Stomach (tissue), 9 donors: ENCODE data around the gene KLHL21. TPM values are rescaled to one million over a fixed set of nuclear protein-coding genes. Genes with fewer than 3 reads are reported as not detected.

ENCODE experiments used
- DNase-seq, 2 donors: peaks; one replicate each; pipeline versions ENCODE4 v3.0.0 to v3.0.0-alpha.2; 2013 to 2019
- H3K27ac ChIP-seq, 5 donors: fragments of 200-600 bp in 4 of 5; sonication (generic) in 4 of 5; one replicate each; pipeline ENCODE4 v1.5.1; 2013 to 2019; ENCODE audit warnings: mild to moderate bottlenecking in 1 of 5, moderate library complexity in 1 of 5
- H3K27me3 ChIP-seq, 3 donors: fragments of 200-600 bp; sonication (generic); one replicate each; pipeline ENCODE4 v1.5.1; 2017 to 2019; ENCODE audit warnings: mixed run types in 1 of 3
- H3K36me3 ChIP-seq, 4 donors: fragments of 200-600 bp; sonication (generic); 1 replicate in 3 of 4; 2 replicates in 1 of 4; pipeline ENCODE4 v1.5.1; 2016 to 2019
- H3K4me1 ChIP-seq, 4 donors: fragments of 200-600 bp; sonication (generic); one replicate each; pipeline ENCODE4 v1.5.1; 2016 to 2019
- H3K4me3 ChIP-seq, 4 donors: fragments of 200-600 bp; sonication (generic) in 3 of 4; one replicate each; pipeline ENCODE4 v1.5.1; 2016 to 2019; ENCODE audit warnings: mild to moderate bottlenecking in 1 of 4
- H3K9me3 ChIP-seq, 4 donors: fragments of 200-600 bp; sonication (generic); one replicate each; pipeline ENCODE4 v1.5.1; 2016 to 2019
- CTCF ChIP-seq, 7 experiments: fragments of 450-650 bp in 4 of 7; fragments of 200-600 bp in 3 of 7; sonication (generic) in 3 of 7; IDR thresholded peaks; one replicate each; pipeline ENCODE4 v1.5.1; 2016 to 2019; ENCODE audit warnings: antibody characterized with exemption in 7 of 7, control low read depth in 2 of 7, mild to moderate bottlenecking in 1 of 7
- EP300 ChIP-seq: sonication (generic); formaldehyde crosslinking; IDR thresholded peaks from one replicate; pipeline ENCODE4 v1.6.1; 2017; ENCODE audit warnings: antibody characterized with exemption
- POLR2A ChIP-seq, 4 donors: fragments of 450-650 bp; IDR thresholded peaks; one replicate each; pipeline ENCODE4 v1.6.1; 2016; ENCODE audit warnings: antibody characterized with exemption in 4 of 4, control low read depth in 2 of 4, mild to moderate bottlenecking in 1 of 4, moderate library complexity in 1 of 4
- POLR2AphosphoS5 ChIP-seq, 3 donors: sonication (generic); formaldehyde crosslinking; IDR thresholded peaks; one replicate each; pipeline ENCODE4 v1.6.1; 2016; ENCODE audit warnings: antibody characterized with exemption in 3 of 3
- WGBS, 5 donors: extraction: QIAGEN DNeasy Blood & Tissue Kit in 3 of 5; methylation state at CpG; one replicate each; pipeline versions ENCODE4 v1.1.5 to v1.1.7; 2013 to 2018; 5-methylcytosine and 5-hydroxymethylcytosine counted together
- intact Hi-C: fragments of 100-400 bp; cut with DNase I; formaldehyde crosslinking; loops from one replicate; pipeline ENCODE4 v1.15.1; 2023; ENCODE audit warnings: low total_unique reads
- polyA plus RNA-seq, 3 donors: library from polyadenylated mRNA; stranded (reverse); fragments of 200-250 nt; gene quantifications; one replicate each; pipeline ENCODE4 v1.2.3, GENCODE V29; 2013
- total RNA-seq, 5 donors: library from RNA; depleted of rRNA; stranded (reverse); fragments of >200 nt; gene quantifications; one replicate each; pipeline versions ENCODE4 v1.1.0 to v1.2.3, GENCODE V29; 2014 to 2016
- donor health status: healthy with polysubstance abuse.
- donor health status: Bipolar disorder and iron deficiency.
- donor health status: healthy.

KLHL21 gene
- total and polyA plus RNA-seq, 8 donors = 9.2 to 59.8 (median 19.4) TPM

GRCh38 chr1:6579374-6580118 is 23.1 kb downstream of the KLHL21 start, which contains the start of gene ZBTB48:
TSS of gene ZBTB48 (plus strand) at chr1:6579994. CDS start at chr1:6580610, 616 bp downstream.
- peak; percentile 99 to 100 for DNase-seq
- 13 to 22% (median 15%) methylated on average over 27 to 58 of the region's 58 CpGs for WGBS, 5 donors
- intact Hi-C loops = no loop called here

DNA sequence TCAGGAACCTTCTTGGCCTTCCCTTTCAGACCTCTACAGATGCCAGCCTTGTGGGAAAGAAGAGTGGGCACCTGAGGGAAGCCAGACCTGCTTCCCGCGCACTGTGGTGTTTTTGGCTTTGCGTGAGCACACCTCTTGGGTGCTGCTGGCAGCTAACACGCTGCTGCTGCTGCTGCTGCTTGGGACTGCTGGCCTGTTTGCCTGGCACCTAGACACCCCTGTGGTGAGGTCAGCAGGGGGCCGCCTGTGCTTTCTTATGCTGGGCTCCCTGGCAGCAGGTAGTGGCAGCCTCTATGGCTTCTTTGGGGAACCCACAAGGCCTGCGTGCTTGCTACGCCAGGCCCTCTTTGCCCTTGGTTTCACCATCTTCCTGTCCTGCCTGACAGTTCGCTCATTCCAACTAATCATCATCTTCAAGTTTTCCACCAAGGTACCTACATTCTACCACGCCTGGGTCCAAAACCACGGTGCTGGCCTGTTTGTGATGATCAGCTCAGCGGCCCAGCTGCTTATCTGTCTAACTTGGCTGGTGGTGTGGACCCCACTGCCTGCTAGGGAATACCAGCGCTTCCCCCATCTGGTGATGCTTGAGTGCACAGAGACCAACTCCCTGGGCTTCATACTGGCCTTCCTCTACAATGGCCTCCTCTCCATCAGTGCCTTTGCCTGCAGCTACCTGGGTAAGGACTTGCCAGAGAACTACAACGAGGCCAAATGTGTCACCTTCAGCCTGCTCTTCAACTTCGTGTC is 23.9 kb downstream of the KLHL21 start:
- intact Hi-C loops = no loop called here
- TF ChIP-seq POLR2AphosphoS5 (IDR thresholded peaks at IDR 0.05) (no peak), EP300 (no peak), POLR2A (IDR thresholded peaks at IDR 0.05) (no peak), CTCF (IDR thresholded peaks at IDR 0.05) (no peak)
- H3K4me1 ChIP-seq = peaks cover 32 to 43% (median 41%) of the 10 kb centered on the region in 4 donors
- H3K4me3 ChIP-seq = peak overlapping the region; percentile 74 to 97 (median 92)
- no peaks in the 10 kb centered on the region for H3K27me3 ChIP-seq
- H3K36me3 ChIP-seq = no peaks in the 10 kb centered on the region
- WGBS, 5 donors = 86 to 94% (median 91%) methylated on average over 14 of the region's 14 CpGs
- no peaks in the 10 kb centered on the region for H3K9me3 ChIP-seq
- H3K27ac ChIP-seq = peak overlapping the region; percentile 75 to 99 (median 98)
- DNase-seq = no peak

More at GRCh38 chr1:6579374-6580118, 23.1 kb downstream of the KLHL21 start, which contains the start of gene ZBTB48:
- Histone ChIP-seq H3K9me3 (no peaks in the 10 kb centered on the region), H3K27ac (peak within 1 kb of the TSS; percentile 94 to 99 (median 98)), H3K27me3 (no peaks in the 10 kb centered on the region), H3K36me3 (peaks cover 0 to 3% (median 0%) of the 10 kb centered on the region in 4 donors), H3K4me3 (peak within 1 kb of the TSS; percentile 74 to 97 (median 92)), H3K4me1 (peaks cover 32 to 50% (median 48%) of the 10 kb centered on the region in 4 donors)
- TF ChIP-seq CTCF (IDR thresholded peaks at IDR 0.05) = no peak
- no peak for TF ChIP-seq EP300
- TF ChIP-seq POLR2A (IDR thresholded peaks at IDR 0.05) = peak in 2 of 4 donors; percentile 54 to 94
- peak; percentile 99 to 100 (median 99) for TF ChIP-seq POLR2AphosphoS5 (IDR thresholded peaks at IDR 0.05)

DNA sequence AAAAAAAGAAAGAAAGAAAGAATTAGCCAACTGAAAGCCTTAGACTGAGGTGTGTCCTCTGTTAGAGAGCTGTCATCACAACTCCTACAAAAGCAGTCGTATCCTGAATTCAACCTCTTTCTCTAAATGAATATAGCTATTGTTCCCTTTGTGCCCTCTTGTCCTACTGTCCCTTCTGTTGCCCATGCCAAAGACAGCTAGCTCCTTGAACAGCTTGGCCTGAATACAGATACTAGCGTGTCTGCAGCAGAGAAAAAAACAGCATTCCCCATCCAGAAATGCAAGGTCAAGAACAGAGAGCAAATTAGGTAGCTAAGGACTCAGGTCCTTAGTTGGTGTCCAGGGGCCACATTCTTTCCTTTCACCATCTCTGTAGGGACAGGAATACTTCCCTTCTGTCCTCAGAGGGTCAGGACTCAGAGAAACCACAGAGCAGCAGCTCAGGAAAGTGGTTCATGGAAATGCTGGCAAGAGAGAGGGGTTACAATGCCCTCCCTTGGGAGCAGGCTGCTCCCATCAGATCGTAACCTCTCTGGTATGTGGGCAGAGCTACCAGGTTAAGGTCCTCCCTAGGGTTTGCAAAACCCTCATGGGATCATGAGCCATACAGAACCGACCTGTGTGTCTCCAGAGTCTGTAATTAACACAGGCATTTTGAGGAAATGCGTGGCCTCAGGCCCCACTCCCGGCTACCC is 24.7 kb downstream of the KLHL21 start:
- intact Hi-C loops = no loop called here
- H3K27me3 ChIP-seq = no peaks in the 10 kb centered on the region
- H3K9me3 ChIP-seq = no peaks in the 10 kb centered on the region
- no peak overlapping the region for H3K4me3 ChIP-seq
- no peak for TF ChIP-seq CTCF (IDR thresholded peaks at IDR 0.05)
- TF ChIP-seq POLR2A (IDR thresholded peaks at IDR 0.05) = no peak
- TF ChIP-seq POLR2AphosphoS5 (IDR thresholded peaks at IDR 0.05) = no peak
- TF ChIP-seq EP300 = no peak
- no peaks in the 10 kb centered on the region for H3K36me3 ChIP-seq
- no peak overlapping the region for H3K27ac ChIP-seq
- 82 to 91% (median 87%) methylated on average over 5 to 6 of the region's 6 CpGs for WGBS, 5 donors
- peaks cover 30 to 38% (median 37%) of the 10 kb centered on the region in 4 donors for H3K4me1 ChIP-seq
- no peak for DNase-seq

DNA sequence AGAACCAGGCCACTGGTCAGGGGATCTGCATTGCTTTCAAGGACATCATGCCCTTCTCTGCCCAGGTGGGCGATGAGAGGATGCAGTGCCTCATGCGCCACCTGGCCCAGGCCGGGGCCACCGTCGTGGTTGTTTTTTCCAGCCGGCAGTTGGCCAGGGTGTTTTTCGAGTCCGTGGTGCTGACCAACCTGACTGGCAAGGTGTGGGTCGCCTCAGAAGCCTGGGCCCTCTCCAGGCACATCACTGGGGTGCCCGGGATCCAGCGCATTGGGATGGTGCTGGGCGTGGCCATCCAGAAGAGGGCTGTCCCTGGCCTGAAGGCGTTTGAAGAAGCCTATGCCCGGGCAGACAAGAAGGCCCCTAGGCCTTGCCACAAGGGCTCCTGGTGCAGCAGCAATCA is 27.9 kb downstream of the KLHL21 start:
- DNase-seq = no peak
- Histone ChIP-seq H3K9me3 (peaks cover 0 to 8% (median 8%) of the 10 kb centered on the region in 4 donors), H3K27me3 (no peaks in the 10 kb centered on the region), H3K36me3 (no peaks in the 10 kb centered on the region), H3K4me1 (peaks cover 6 to 9% (median 9%) of the 10 kb centered on the region in 4 donors), H3K27ac (no peak overlapping the region), H3K4me3 (no peak overlapping the region)
- intact Hi-C loops = no loop called here
- WGBS, 5 donors = 81 to 89% (median 84%) methylated on average over 10 to 14 of the region's 14 CpGs; no CpG with 5 or more reads in 1 of the 5 donors
- TF ChIP-seq POLR2A (IDR thresholded peaks at IDR 0.05) = no peak
